ENCODE results near the gene NUTM2A.
"Not testable (repeated sequence)": the region's sequence is repeated elsewhere in the genome, so short reads cannot be mapped to it uniquely, and the experiment has no call there.

NUTM2A gene

DNA sequence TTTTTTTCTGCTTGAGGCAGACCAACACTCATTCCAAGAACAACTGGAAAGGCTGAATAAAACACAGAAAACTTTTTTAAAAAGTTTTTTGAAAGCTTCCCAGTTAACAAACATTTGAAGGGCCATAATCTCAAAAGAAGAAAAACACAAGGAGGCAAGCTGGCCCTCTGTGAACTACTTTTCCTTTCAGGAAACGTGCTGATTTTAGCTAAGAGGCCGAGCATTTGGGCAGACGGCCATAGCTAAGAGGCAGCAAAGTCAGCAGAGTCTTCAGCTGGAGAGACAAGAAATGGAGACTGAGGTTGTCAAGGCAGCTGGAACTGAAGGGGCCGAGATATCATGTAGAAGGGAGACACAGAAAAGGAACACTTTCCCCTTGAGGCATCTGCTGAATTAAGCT is 18.3 kb upstream of the NUTM2A start:
- not testable (repeated sequence) for H2BK120ac ChIP-seq (ENCODE audit: low read depth, low read length); H3K4ac ChIP-seq (ENCODE audit: low read depth in 1 of 2, low read length in 2 of 2)
- WGBS = 95% methylated on average over 4 of the region's 4 CpGs

DNA sequence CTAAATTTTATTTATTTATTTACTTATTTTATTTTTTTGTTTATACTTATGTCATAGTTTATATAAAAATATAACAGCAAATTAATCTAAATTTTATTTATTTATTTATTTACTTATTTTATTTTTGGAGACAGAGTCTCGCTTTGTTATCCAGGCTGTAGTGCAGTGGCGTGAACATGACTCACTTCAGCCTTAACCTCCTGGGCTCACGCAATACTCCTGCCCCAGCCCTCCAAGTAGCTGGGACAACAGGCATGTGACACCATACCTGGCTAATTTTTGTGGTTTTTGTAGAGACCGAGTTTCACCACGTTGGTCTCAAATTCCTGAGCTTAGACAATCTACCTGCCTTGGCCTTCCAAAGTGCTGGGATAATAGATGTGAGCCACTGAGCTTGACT is 14.9 kb upstream of the NUTM2A start:
- H3K4me1 ChIP-seq (ENCODE audit: control insufficient read depth, insufficient read depth, low read depth, low read length); H2BK15ac ChIP-seq (ENCODE audit: low read depth, poor library complexity, severe bottlenecking); H3K23ac ChIP-seq (ENCODE audit: low read length in 2 of 2); H3K9me3 ChIP-seq (ENCODE audit: control insufficient read depth, low read length); H3K36me3 ChIP-seq (ENCODE audit: control insufficient read depth in 1 of 2, insufficient read depth in 2 of 2, low read depth in 1 of 2, low read length in 2 of 2); H3K79me1 ChIP-seq (replicated peaks; ENCODE audit: low read length, poor library complexity, severe bottlenecking); H3K4me3 ChIP-seq (ENCODE audit: insufficient read depth in 1 of 2, low read depth in 1 of 2, low read length in 2 of 2); H2BK120ac ChIP-seq (ENCODE audit: low read depth, low read length); H3K9ac ChIP-seq (ENCODE audit: low read length); H4K8ac ChIP-seq (ENCODE audit: low read length); H4K91ac ChIP-seq (ENCODE audit: low read length); H3K27me3 ChIP-seq (ENCODE audit: control insufficient read depth in 1 of 2, insufficient read depth in 1 of 2, low read length in 2 of 2); H3K27ac ChIP-seq (ENCODE audit: low read length, poor library complexity, severe bottlenecking); H3K14ac ChIP-seq (ENCODE audit: low read length in 2 of 2); H2BK5ac ChIP-seq (ENCODE audit: low read depth, low read length, poor library complexity, severe bottlenecking); H3K4me2 ChIP-seq (ENCODE audit: low read length, poor library complexity, severe bottlenecking); DNase-seq; H2AFZ ChIP-seq (ENCODE audit: low read depth, low read length); H2BK12ac ChIP-seq (ENCODE audit: low read length in 2 of 2); H3K18ac ChIP-seq (ENCODE audit: low read depth in 1 of 2, low read length in 2 of 2); H3K4ac ChIP-seq (ENCODE audit: low read depth in 1 of 2, low read length in 2 of 2); H2AK5ac ChIP-seq (ENCODE audit: low read length, severe bottlenecking): not testable (repeated sequence)
- WGBS = 90% methylated on average over 3 of the region's 5 CpGs

More for the DNA sequence above, 18.3 kb upstream of the NUTM2A start:
- H2BK5ac ChIP-seq (ENCODE audit: low read depth, low read length, poor library complexity, severe bottlenecking); H3K27me3 ChIP-seq (ENCODE audit: control insufficient read depth in 1 of 2, insufficient read depth in 1 of 2, low read length in 2 of 2); H3K4me1 ChIP-seq (ENCODE audit: control insufficient read depth, insufficient read depth, low read depth, low read length); H3K79me1 ChIP-seq (replicated peaks; ENCODE audit: low read length, poor library complexity, severe bottlenecking); H3K14ac ChIP-seq (ENCODE audit: low read length in 2 of 2); H2AFZ ChIP-seq (ENCODE audit: low read depth, low read length); H2AK5ac ChIP-seq (ENCODE audit: low read length, severe bottlenecking); H3K36me3 ChIP-seq (ENCODE audit: control insufficient read depth in 1 of 2, insufficient read depth in 2 of 2, low read depth in 1 of 2, low read length in 2 of 2); H2BK15ac ChIP-seq (ENCODE audit: low read depth, poor library complexity, severe bottlenecking); H3K4me2 ChIP-seq (ENCODE audit: low read length, poor library complexity, severe bottlenecking); H3K9ac ChIP-seq (ENCODE audit: low read length); H3K23ac ChIP-seq (ENCODE audit: low read length in 2 of 2); H4K8ac ChIP-seq (ENCODE audit: low read length); H3K18ac ChIP-seq (ENCODE audit: low read depth in 1 of 2, low read length in 2 of 2); H3K4me3 ChIP-seq (ENCODE audit: insufficient read depth in 1 of 2, low read depth in 1 of 2, low read length in 2 of 2); H4K91ac ChIP-seq (ENCODE audit: low read length); H3K9me3 ChIP-seq (ENCODE audit: control insufficient read depth, low read length); H2BK12ac ChIP-seq (ENCODE audit: low read length in 2 of 2); H3K27ac ChIP-seq (ENCODE audit: low read length, poor library complexity, severe bottlenecking); DNase-seq: not testable (repeated sequence)

DNA sequence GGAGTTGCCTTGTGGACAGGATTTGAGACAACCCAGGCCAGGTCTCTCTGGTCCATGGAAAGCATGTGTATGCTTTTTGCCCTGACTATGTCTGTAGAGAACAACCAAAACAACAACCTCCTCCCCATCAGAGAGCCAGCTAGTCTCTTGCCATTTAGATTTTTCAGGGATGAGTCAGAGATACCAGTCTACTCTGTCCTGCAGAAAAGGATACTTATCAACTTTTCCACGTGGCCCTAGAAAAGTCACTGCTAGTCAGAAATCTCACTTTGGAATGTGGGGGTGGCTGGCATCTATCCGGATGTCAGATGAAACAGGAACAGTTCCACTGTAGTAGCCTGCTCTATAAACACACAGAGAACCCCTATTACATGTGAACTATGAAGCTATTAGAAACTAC is 13.4 kb upstream of the NUTM2A start:
- not testable (repeated sequence) for H3K27me3 ChIP-seq (ENCODE audit: control insufficient read depth in 1 of 2, insufficient read depth in 1 of 2, low read length in 2 of 2); H3K9ac ChIP-seq (ENCODE audit: low read length); H3K4me3 ChIP-seq (ENCODE audit: insufficient read depth in 1 of 2, low read depth in 1 of 2, low read length in 2 of 2); H2BK12ac ChIP-seq (ENCODE audit: low read length in 2 of 2); H4K91ac ChIP-seq (ENCODE audit: low read length); H3K4me2 ChIP-seq (ENCODE audit: low read length, poor library complexity, severe bottlenecking); H3K23ac ChIP-seq (ENCODE audit: low read length in 2 of 2); H4K8ac ChIP-seq (ENCODE audit: low read length); H3K27ac ChIP-seq (ENCODE audit: low read length, poor library complexity, severe bottlenecking); H3K36me3 ChIP-seq (ENCODE audit: control insufficient read depth in 1 of 2, insufficient read depth in 2 of 2, low read depth in 1 of 2, low read length in 2 of 2); H2AK5ac ChIP-seq (ENCODE audit: low read length, severe bottlenecking); H3K9me3 ChIP-seq (ENCODE audit: control insufficient read depth, low read length); H2AFZ ChIP-seq (ENCODE audit: low read depth, low read length); H2BK15ac ChIP-seq (ENCODE audit: low read depth, poor library complexity, severe bottlenecking); H3K4ac ChIP-seq (ENCODE audit: low read depth in 1 of 2, low read length in 2 of 2); H3K14ac ChIP-seq (ENCODE audit: low read length in 2 of 2); H3K18ac ChIP-seq (ENCODE audit: low read depth in 1 of 2, low read length in 2 of 2); H2BK5ac ChIP-seq (ENCODE audit: low read depth, low read length, poor library complexity, severe bottlenecking); H2BK120ac ChIP-seq (ENCODE audit: low read depth, low read length); H3K79me1 ChIP-seq (replicated peaks; ENCODE audit: low read length, poor library complexity, severe bottlenecking); H3K4me1 ChIP-seq (ENCODE audit: control insufficient read depth, insufficient read depth, low read depth, low read length)
- WGBS = 10% methylated on average over 2 of the region's 2 CpGs
- peak; percentile 73 for DNase-seq

DNA sequence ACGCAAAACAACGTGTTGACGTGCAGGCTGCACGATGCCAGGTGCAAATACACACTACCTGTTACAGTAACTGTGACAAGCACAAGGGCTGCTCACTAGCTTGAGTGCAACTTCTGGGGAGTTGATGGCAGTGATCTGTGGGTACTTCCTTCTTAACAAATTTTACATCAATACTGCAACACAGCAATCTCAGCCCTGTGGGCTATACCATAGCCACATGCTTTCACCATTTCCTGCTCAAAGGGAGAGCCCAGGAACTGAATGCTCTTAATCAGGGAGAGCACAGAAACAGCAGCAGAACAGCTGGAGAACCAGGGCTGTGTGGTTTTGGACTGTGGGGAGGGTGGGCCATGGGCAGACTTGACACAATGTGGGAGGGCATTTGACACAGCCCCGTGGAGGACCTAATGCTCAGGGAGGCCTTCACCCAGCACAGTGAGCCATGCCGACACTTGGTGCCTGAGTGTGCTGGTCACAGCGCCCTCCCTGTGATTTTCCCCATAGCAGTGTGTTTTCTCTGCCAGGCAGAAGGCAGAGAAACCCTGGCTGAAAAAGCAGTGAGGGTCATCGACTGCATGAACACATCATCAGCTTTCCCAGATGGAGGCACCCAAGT is 12.0 kb upstream of the NUTM2A start:
- not testable (repeated sequence) for H2BK120ac ChIP-seq (ENCODE audit: low read depth, low read length); H2BK12ac ChIP-seq (ENCODE audit: low read length in 2 of 2); H3K23ac ChIP-seq (ENCODE audit: low read length in 2 of 2); H3K9me3 ChIP-seq (ENCODE audit: control insufficient read depth, low read length); H3K4ac ChIP-seq (ENCODE audit: low read depth in 1 of 2, low read length in 2 of 2); H3K27ac ChIP-seq (ENCODE audit: low read length, poor library complexity, severe bottlenecking); H3K4me1 ChIP-seq (ENCODE audit: control insufficient read depth, insufficient read depth, low read depth, low read length); DNase-seq; H2AK5ac ChIP-seq (ENCODE audit: low read length, severe bottlenecking); H3K4me2 ChIP-seq (ENCODE audit: low read length, poor library complexity, severe bottlenecking); H3K4me3 ChIP-seq (ENCODE audit: insufficient read depth in 1 of 2, low read depth in 1 of 2, low read length in 2 of 2); H3K14ac ChIP-seq (ENCODE audit: low read length in 2 of 2); H3K79me1 ChIP-seq (replicated peaks; ENCODE audit: low read length, poor library complexity, severe bottlenecking); H3K27me3 ChIP-seq (ENCODE audit: control insufficient read depth in 1 of 2, insufficient read depth in 1 of 2, low read length in 2 of 2); H2AFZ ChIP-seq (ENCODE audit: low read depth, low read length); H3K36me3 ChIP-seq (ENCODE audit: control insufficient read depth in 1 of 2, insufficient read depth in 2 of 2, low read depth in 1 of 2, low read length in 2 of 2); H2BK15ac ChIP-seq (ENCODE audit: low read depth, poor library complexity, severe bottlenecking); H4K8ac ChIP-seq (ENCODE audit: low read length); H3K18ac ChIP-seq (ENCODE audit: low read depth in 1 of 2, low read length in 2 of 2); H2BK5ac ChIP-seq (ENCODE audit: low read depth, low read length, poor library complexity, severe bottlenecking); H4K91ac ChIP-seq (ENCODE audit: low read length); H3K9ac ChIP-seq (ENCODE audit: low read length)
- 93% methylated on average over 2 of the region's 8 CpGs for WGBS

Measured in mesenchymal stem cell (in vitro differentiated cells and primary cell).